ENCODE results near the gene DNAJB8.

DNAJB8 gene

DNA sequence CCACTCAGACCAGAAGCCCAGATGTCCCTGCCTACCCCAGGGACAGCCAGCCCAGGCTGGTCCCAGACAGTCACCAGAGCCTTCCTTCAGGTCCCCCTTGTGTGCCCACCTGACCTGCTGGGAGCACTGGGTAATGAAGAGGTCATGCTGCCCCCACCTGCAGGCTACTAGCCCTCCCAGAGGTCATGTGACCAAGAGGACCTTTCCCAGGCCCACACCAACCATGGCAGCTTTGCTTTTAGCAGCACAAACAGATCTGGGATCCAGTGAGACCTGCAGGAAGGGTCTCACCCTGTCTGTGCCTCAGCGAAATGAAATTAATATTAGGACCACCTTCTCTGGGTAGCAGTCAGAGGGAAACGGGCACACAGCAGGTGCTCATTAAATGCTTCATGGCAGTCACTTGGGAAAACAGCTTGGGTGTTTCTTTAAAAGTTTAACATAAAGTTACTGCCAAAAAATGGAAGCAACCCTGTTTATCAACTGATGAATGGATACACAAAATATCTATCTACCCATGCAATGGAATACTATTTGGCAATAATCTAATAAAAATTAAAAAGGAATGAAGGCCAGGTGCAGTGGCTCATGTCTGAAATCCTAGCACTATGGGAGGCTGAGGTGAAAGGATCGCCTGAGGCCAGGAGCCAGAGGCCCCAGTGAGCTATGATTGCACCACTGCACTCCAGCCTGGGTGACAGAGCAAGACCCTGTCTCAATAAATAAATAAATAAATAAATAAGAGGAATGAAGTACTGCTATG is 43.7 kb downstream of the DNAJB8 start:
- DNase-seq (ENCODE audit: low spot score), result no peak

DNA sequence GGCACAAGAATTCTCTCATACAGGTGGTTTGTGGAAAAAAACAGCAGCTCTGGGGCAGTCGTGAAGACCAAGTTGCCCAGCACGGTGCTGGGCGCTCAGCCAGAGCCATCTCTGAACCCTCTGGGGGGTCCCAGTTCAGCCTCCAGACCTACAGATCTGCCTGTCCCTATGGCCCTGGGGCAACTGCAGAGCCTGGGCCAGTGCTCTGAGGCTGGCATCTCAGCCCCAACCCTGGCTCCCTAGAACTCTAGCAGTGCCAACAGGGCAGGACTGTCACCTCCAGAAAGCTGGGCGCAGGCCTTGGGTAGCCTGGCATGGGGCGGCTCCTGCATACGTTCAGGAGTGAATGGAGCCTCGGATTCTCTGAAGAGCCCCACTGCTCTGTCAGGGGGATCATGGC is 44.7 kb downstream of the DNAJB8 start:
- no peak for DNase-seq (ENCODE audit: low spot score)
- Histone ChIP-seq H3K4me3 (no peak overlapping the region), H3K27ac (no peak overlapping the region)
- TF ChIP-seq, protein P1, sequence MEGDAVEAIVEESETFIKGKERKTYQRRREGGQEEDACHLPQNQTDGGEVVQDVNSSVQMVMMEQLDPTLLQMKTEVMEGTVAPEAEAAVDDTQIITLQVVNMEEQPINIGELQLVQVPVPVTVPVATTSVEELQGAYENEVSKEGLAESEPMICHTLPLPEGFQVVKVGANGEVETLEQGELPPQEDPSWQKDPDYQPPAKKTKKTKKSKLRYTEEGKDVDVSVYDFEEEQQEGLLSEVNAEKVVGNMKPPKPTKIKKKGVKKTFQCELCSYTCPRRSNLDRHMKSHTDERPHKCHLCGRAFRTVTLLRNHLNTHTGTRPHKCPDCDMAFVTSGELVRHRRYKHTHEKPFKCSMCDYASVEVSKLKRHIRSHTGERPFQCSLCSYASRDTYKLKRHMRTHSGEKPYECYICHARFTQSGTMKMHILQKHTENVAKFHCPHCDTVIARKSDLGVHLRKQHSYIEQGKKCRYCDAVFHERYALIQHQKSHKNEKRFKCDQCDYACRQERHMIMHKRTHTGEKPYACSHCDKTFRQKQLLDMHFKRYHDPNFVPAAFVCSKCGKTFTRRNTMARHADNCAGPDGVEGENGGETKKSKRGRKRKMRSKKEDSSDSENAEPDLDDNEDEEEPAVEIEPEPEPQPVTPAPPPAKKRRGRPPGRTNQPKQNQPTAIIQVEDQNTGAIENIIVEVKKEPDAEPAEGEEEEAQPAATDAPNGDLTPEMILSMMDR (IDR thresholded peaks at IDR 0.05), result no peak

More for the DNA sequence above, 43.7 kb downstream of the DNAJB8 start:
- H3K27ac ChIP-seq, result no peak overlapping the region
- TF ChIP-seq, protein P1 (IDR thresholded peaks at IDR 0.05), result no peak
- H3K4me3 ChIP-seq, result no peak overlapping the region

DNA sequence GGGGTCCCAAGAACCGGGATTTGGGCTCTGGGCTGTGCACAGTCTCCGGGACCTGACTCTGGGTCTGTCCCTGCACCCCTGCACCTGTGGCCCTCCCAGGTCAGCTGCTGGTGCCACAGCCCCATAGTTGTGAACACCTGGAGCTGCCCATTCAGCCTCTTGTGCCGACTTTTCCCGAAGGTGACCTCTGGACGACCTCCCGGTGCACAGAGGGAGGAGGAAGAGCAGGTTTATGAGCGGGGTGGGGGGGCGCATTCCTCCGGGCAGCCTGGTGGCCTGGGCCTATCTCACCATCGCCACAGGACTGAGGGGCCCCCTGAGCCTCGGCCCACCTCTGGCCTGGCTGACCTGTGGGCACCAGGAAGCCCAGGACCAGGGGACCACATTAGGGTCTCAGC is 45.3 kb downstream of the DNAJB8 start:
- TF ChIP-seq, protein P1 (IDR thresholded peaks at IDR 0.05), result no peak
- H3K27ac ChIP-seq, result no peak overlapping the region
- no peak for DNase-seq (ENCODE audit: low spot score)
- no peak overlapping the region for H3K4me3 ChIP-seq

DNA sequence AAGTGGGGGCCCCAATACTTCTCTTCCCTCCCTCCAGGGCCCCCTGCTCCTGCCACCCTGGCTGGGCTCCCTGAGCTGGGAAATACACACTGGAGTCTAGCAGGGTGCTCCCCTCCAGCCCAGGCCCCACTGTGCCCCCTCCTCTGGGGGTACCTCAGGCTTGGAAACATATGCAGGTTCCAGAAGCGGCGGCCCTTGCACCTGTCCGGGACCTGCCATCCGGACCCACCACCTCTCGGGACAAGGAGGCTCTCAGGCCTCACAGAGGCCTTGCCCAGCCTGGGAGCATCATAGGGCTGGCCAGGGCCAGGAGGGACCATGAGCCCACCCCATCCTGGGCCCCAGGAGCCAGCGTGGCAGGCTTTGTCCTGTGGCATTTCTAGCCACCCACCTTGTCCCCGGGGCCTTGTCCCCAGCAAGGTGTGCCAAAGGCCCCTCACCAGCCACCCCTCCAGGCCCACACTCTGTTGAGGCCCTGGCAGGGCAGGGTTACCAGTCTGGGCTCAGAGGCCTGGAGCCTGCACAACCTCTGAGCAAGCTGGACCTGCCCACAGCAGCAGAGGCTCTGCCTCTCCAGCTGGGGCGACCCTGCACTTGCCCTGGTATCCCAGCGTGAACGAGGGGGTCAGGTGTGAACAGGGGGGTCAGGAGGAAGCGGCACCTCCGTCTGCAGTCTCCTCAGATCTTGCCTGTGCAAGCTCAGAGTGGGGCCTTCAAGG is 45.8 kb downstream of the DNAJB8 start:
- TF ChIP-seq, protein P1 (IDR thresholded peaks at IDR 0.05), result no peak
- no peak for DNase-seq (ENCODE audit: low spot score)
- H3K4me3 ChIP-seq, result no peak overlapping the region
- no peak overlapping the region for H3K27ac ChIP-seq

DNA sequence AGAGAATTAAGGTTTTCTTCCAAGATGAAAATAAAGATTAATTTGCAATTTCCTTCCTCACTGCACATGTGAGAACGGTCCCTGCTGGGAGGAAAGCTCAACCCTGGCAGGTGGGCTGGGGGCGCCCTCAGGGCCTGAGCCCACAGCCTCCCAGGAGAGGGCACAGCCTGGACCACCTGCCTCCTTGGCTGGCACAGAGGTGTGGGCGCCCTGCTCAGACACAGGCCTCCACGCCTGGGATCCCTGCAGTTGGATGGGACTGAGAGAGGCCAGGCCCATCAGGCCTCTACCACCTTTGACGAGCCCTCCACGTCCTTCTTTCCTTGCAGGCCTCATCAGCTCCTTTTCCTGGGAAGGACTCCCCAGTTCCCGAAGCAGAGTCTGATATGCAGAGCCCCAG is 46.4 kb downstream of the DNAJB8 start:
- H3K27ac ChIP-seq, result no peak overlapping the region
- H3K4me3 ChIP-seq, result no peak overlapping the region
- TF ChIP-seq, protein P1 (IDR thresholded peaks at IDR 0.05), result no peak
- no peak for DNase-seq (ENCODE audit: low spot score)

DNA sequence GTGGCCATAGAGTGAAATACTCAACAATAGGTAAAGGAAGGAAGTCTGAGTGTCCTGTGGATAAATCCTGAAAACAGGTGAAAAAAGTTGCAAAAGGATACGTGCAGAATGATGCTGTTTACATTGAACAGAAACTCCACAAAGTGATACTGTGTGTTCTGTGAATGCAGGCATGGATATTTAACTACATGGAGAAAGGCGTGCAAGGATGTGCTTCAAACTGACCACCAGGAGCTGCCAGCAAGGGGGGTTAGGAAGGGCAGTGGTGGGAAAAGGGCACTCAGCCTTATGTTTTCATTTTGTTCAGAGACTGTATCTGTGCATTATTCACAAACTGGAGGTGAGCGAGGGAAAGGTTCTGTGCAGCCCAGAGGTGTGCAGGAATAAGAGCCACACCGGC is 47.4 kb downstream of the DNAJB8 start:
- Histone ChIP-seq H3K4me3 (no peak overlapping the region), H3K27ac (no peak overlapping the region)
- TF ChIP-seq, protein P1 (IDR thresholded peaks at IDR 0.05), result no peak
- DNase-seq (ENCODE audit: low spot score), result no peak

DNA sequence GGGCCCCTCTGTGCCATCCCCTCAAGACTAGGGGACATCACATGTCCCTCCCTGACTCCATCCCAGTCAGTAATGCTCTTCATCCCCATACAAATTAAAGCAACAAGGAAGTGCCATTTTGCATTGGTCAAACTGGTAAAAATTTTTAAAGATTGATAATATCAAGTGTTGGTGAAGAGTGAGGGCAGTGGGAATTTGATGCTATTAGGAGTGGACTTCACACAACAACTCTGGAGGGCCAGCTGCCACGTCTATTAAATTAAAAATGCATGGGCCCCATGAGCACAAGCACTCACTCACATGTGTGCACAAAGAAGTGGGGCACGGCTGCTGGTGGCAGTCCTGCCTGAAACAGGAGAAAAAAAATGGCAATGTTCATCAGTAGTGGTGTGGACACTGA is 47.8 kb downstream of the DNAJB8 start:
- Histone ChIP-seq H3K4me3 (no peak overlapping the region), H3K27ac (no peak overlapping the region)
- TF ChIP-seq, protein P1 (IDR thresholded peaks at IDR 0.05), result no peak
- DNase-seq (ENCODE audit: low spot score), result no peak
